HepG2 (cell line): ENCODE data around the gene MRPL36. TPM values are rescaled to one million over a fixed set of nuclear protein-coding genes. Genes with fewer than 3 reads are reported as not detected.

Experiments used
- ATAC-seq: fragments of 200-7000 bp; cut with Tn5 transposase; 3 replicates; pipeline ENCODE4 v1.9.1; 2020; ENCODE audit warnings: mild to moderate bottlenecking, moderate library complexity
- BruUV-seq: library from RNA; stranded (reverse); fragments of 400-500 nt; replicated peaks from 2 replicates; lab custom pipeline; 2021; lab: Mats Ljungman, UMichigan
- CTCF ChIA-PET: fragments of 300-600 bp; formaldehyde crosslinking; extraction: SDS; loops from one replicate; lab custom pipeline; 2021; ENCODE audit warnings: low total read pairs, inconsistent platforms, low intra/inter-chr PET ratio; lab: Yijun Ruan, JAX
- POLR2A ChIA-PET: fragments of 350-600 bp; sonication (Branson Sonifier 250); formaldehyde crosslinking; loops from one replicate; lab custom pipeline; 2020; ENCODE audit warnings: antibody characterized with exemption, inconsistent platforms; lab: Yijun Ruan, JAX
- DNase-seq: peaks from one replicate; pipeline ENCODE4 v3.0.0-alpha.2; 2015; ENCODE audit warnings: low spot score
- FAIRE-seq: peaks from 3 replicates; lab custom pipeline; 2011; peaks lifted over from hg19 to GRCh38; lab: Jason Lieb, UNC
- H2AFZ ChIP-seq: one replicate; pipeline ENCODE4 v1.6.1; 2011; ENCODE audit warnings: low read length, inconsistent platforms
- H3K27ac ChIP-seq: fragments of 300-600 bp; 3 replicates; pipeline ENCODE4 v1.8.0; 2011; ENCODE audit warnings: mixed run types, mild to moderate bottlenecking, mixed read lengths, low read length, inconsistent platforms; ENCODE audit not compliant: insufficient read depth; ENCODE audit errors: extremely low read length
- H3K27me3 ChIP-seq, 2 experiments: fragments of 200-600 bp in 1 of 2; 2 replicates in 1 of 2; 3 replicates in 1 of 2; pipeline versions ENCODE4 v1.6.0 to v1.8.0; 2011; ENCODE audit warnings: low read length in 2 of 2, mild to moderate bottlenecking in 2 of 2, moderate library complexity in 2 of 2, inconsistent platforms in 1 of 2; ENCODE audit not compliant: insufficient read depth in 2 of 2, control insufficient read depth in 1 of 2
- H3K36me3 ChIP-seq, 2 experiments: fragments of 200-600 bp in 1 of 2; replicated peaks in 1 of 2; 2 replicates in 1 of 2; 3 replicates in 1 of 2; pipeline versions ENCODE4 v1.5.1 to v1.8.0; 2011; ENCODE audit warnings: low read length in 2 of 2, inconsistent platforms in 1 of 2; ENCODE audit not compliant: insufficient read depth in 2 of 2, control insufficient read depth in 1 of 2
- H3K4me1 ChIP-seq: 2 replicates; pipeline ENCODE4 v1.5.1; 2012; ENCODE audit warnings: low read length, inconsistent platforms; ENCODE audit not compliant: insufficient read depth
- H3K4me2 ChIP-seq: 2 replicates; pipeline ENCODE4 v1.6.0; 2011; ENCODE audit warnings: low read depth, low read length, inconsistent platforms
- H3K4me3 ChIP-seq, 3 experiments: fragments of 200-600 bp in 1 of 3; sonication (generic), shearing (Covaris generic) in 1 of 3; replicated peaks in 1 of 3; 2 replicates each; pipeline ENCODE4 v1.5.1; 2011 to 2016; ENCODE audit warnings: low read length in 3 of 3, inconsistent platforms in 2 of 3, low read depth in 2 of 3, mild to moderate bottlenecking in 2 of 3, control low read depth in 1 of 3, mixed read lengths in 1 of 3; ENCODE audit not compliant: insufficient read depth in 1 of 3
- H3K79me2 ChIP-seq: one replicate; pipeline ENCODE4 v1.6.1; 2011; ENCODE audit warnings: low read length, inconsistent platforms; ENCODE audit not compliant: insufficient read depth
- H3K9ac ChIP-seq: 2 replicates; pipeline ENCODE4 v1.6.0; 2011; ENCODE audit warnings: mild to moderate bottlenecking, low read depth, low read length, inconsistent platforms; ENCODE audit not compliant: insufficient read depth
- H3K9me3 ChIP-seq: 2 replicates; pipeline ENCODE4 v1.5.1; 2012; ENCODE audit warnings: mild to moderate bottlenecking, low read length
- H4K20me1 ChIP-seq: 2 replicates; pipeline ENCODE4 v1.6.0; 2011; ENCODE audit warnings: inconsistent platforms, mild to moderate bottlenecking, low read length, moderate library complexity; ENCODE audit not compliant: insufficient read depth
- CBX1 ChIP-seq: IDR thresholded peaks from one replicate; pipeline ENCODE4 v1.6.1; 2016; ENCODE audit warnings: antibody characterized with exemption, low read depth
- CREB1 ChIP-seq, 2 experiments: fragments of 450-650 bp in 1 of 2; IDR thresholded peaks; 2 replicates each; pipeline ENCODE4 v1.6.1; 2016 to 2017; ENCODE audit warnings: control low read depth in 1 of 2, mild to moderate bottlenecking in 1 of 2, missing compliant biosample characterization in 1 of 2, missing genetic modification characterization in 1 of 2
- FLYWCH1 ChIP-seq: sonication (generic); formaldehyde crosslinking; IDR thresholded peaks from 2 replicates; pipeline ENCODE4 v1.8.1; 2023; ENCODE audit warnings: mild to moderate bottlenecking, missing genetic modification reagents
- MAFF ChIP-seq: IDR thresholded peaks from 2 replicates; pipeline ENCODE4 v1.6.1; 2011; ENCODE audit warnings: low read depth, low read length, improper control_type of control experiment
- SUZ12 ChIP-seq: fragments of 150-350 bp; IDR thresholded peaks from 2 replicates; pipeline ENCODE4 v1.6.1; 2014; ENCODE audit warnings: low read depth, low read length
- TSC22D2 ChIP-seq: sonication (generic); formaldehyde crosslinking; IDR thresholded peaks from 2 replicates; pipeline ENCODE4 v1.5.1; 2020; ENCODE audit warnings: missing genetic modification reagents, mild to moderate bottlenecking, borderline replicate concordance
- ZNF136 ChIP-seq: sonication (generic); formaldehyde crosslinking; IDR thresholded peaks from 2 replicates; pipeline ENCODE4 v1.8.1; 2022; ENCODE audit warnings: low read depth, mild to moderate bottlenecking, moderate library complexity, missing genetic modification reagents
- ZNF563 ChIP-seq: sonication (generic); formaldehyde crosslinking; IDR thresholded peaks from 2 replicates; pipeline ENCODE4 v1.8.0; 2022; ENCODE audit warnings: mild to moderate bottlenecking, moderate library complexity, missing genetic modification reagents
- ZNF773 ChIP-seq: sonication (generic); formaldehyde crosslinking; IDR thresholded peaks from 2 replicates; pipeline ENCODE4 v1.4.0; 2020; ENCODE audit warnings: missing genetic modification reagents, borderline replicate concordance
- ZNF891 ChIP-seq: sonication (generic); formaldehyde crosslinking; IDR thresholded peaks from 2 replicates; pipeline ENCODE4 v1.5.0; 2020; ENCODE audit warnings: mild to moderate bottlenecking, missing genetic modification reagents
- WGBS: methylation state at CpG from one replicate; pipeline ENCODE4 v1.1.6; 2017; ENCODE audit warnings: low lambda C conversion rate; 5-methylcytosine and 5-hydroxymethylcytosine counted together
- in situ Hi-C: cut with HindIII; loops from 2 replicates; pipeline ENCODE4 v1.10.0; 2017; ENCODE audit warnings: low pct_unique_long_range_greater_than_20kb; ENCODE audit not compliant: extremely low pct_ligation_motif_present
- intact Hi-C: fragments of 100-400 bp; cut with micrococcal nuclease; formaldehyde crosslinking; loops from one replicate; pipeline ENCODE4 v1.10.0; 2022; ENCODE audit not compliant: unreplicated experiment
- polyA plus RNA-seq, 8 experiments: library from polyadenylated mRNA; depleted of rRNA in 3 of 8; stranded (reverse) in 7 of 8; unstranded in 1 of 8; fragments of >200 nt; fragmentation: Illumina TruSeq in 4 of 8; extraction: Trizol in 4 of 8; gene quantifications; 2 replicates each; pipeline versions ENCODE4 v1.2.1 to v1.2.3, GENCODE V29; 2011 to 2016; ENCODE audit warnings: low read depth in 4 of 8, missing spikeins in 1 of 8, mixed read lengths in 1 of 8; ENCODE audit not compliant: insufficient read depth in 1 of 8
- total RNA-seq, 5 experiments: library from RNA; depleted of rRNA; stranded (reverse); fragments of >200 nt; fragmentation: Illumina TruSeq; extraction: Trizol; gene quantifications; 2 replicates each; pipeline ENCODE4 v1.2.3, GENCODE V29; 2016; ENCODE audit warnings: low read depth in 1 of 5
- TF ChIP-seq, protein P1 (sequence below): sonication (generic); formaldehyde crosslinking; conservative IDR thresholded peaks from 2 replicates; pipeline ENCODE4 v1.5.0; 2020; ENCODE audit warnings: missing genetic modification reagents
- TF ChIP-seq, protein P2 (sequence below): IDR thresholded peaks from 2 replicates; pipeline ENCODE4 v1.4.0; 2020; ENCODE audit warnings: mild to moderate bottlenecking, missing genetic modification reagents
- TF ChIP-seq, protein P3 (sequence below): sonication (generic); formaldehyde crosslinking; IDR thresholded peaks from 2 replicates; pipeline ENCODE4 v1.5.1; 2020; ENCODE audit warnings: missing genetic modification reagents, mild to moderate bottlenecking, borderline replicate concordance

MRPL36 gene
- total and polyA plus RNA-seq, 2 of the 13 experiments (the other 11 are each of a cell fraction or from before 2014, with no cell fraction given) = 71.3 to 113 TPM

DNA sequence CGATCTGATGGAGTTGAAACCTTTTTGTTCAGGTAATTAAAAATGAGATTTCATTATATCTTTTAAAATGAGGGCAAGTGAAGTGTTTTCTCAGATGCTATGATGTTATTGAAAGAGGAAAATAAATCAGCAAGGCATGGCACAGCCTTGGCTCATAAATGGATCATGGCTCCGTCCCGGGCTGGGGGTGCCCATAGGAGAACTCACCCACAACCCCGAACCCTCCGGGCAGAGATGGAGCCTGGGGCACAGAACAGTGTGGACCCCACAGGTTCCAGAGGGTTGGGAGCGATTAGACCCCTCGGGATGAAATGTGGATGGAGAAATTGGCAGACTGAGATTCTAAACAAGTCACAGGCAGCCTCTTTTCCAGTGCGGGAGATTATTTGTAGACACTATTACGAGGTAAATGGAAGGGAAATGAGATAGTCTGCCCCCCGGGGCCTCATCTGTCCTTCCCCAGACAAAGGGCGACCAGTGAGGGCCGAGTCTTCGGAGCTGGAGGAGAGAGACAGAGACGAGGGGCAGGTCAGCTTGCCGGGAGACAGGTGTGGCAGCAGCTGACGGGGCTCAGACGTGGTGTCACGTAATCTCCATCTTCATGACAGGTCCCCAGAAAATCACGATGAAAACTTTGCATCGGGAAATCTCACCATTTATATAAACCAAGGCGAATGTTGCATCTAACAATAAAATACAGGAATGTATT lies 35.2 kb upstream of the MRPL36 start (continued):
- no peak for TF ChIP-seq TSC22D2 (CRISPR knock-in tag)
- TF ChIP-seq ZNF136 = no peak
- TF ChIP-seq ZNF891 (CRISPR knock-in tag) = no peak
- no peak for TF ChIP-seq CBX1
- TF ChIP-seq ZNF773 (CRISPR knock-in tag) = no peak
- no peak for TF ChIP-seq CREB1 (IDR thresholded peaks at IDR 0.05)
- TF ChIP-seq CREB1 (CRISPR knock-in tag; IDR thresholded peaks at IDR 0.05) = no peak

DNA sequence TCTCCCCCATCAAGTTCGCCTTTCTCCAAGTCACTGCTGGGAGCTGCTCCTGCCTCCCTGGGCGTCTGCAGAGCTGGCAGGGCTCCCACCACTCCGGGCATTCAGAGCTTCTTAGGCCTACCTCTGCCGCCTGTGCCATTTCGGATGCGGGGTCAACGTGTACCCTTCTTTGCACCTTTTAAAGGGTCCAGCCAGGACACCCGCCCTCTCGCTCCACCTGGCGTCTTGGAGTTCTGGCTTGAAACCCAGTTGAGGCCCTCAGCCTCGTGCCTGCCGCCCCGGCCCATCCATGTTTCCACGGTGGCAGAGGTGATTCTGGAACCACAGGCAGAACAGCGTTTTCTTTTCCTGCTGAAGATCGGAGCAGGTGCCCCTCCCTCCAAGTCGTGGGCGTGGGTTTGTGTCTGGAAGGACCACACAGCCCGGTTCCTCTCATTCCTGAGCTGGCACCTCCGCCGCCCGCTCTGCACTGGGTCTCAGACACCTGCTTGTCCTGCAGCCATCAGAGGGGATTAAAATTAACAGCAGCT lies 34.5 kb upstream of the MRPL36 start:
- TF ChIP-seq ZNF563 (CRISPR knock-in tag) = no peak
- TF ChIP-seq FLYWCH1 (CRISPR knock-in tag) = no peak
- TF ChIP-seq SUZ12 = no peak
- TF ChIP-seq, protein P1, sequence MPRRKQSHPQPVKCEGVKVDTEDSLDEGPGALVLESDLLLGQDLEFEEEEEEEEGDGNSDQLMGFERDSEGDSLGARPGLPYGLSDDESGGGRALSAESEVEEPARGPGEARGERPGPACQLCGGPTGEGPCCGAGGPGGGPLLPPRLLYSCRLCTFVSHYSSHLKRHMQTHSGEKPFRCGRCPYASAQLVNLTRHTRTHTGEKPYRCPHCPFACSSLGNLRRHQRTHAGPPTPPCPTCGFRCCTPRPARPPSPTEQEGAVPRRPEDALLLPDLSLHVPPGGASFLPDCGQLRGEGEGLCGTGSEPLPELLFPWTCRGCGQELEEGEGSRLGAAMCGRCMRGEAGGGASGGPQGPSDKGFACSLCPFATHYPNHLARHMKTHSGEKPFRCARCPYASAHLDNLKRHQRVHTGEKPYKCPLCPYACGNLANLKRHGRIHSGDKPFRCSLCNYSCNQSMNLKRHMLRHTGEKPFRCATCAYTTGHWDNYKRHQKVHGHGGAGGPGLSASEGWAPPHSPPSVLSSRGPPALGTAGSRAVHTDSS = no peak
- no peak for TF ChIP-seq MAFF
- TF ChIP-seq, protein P2, sequence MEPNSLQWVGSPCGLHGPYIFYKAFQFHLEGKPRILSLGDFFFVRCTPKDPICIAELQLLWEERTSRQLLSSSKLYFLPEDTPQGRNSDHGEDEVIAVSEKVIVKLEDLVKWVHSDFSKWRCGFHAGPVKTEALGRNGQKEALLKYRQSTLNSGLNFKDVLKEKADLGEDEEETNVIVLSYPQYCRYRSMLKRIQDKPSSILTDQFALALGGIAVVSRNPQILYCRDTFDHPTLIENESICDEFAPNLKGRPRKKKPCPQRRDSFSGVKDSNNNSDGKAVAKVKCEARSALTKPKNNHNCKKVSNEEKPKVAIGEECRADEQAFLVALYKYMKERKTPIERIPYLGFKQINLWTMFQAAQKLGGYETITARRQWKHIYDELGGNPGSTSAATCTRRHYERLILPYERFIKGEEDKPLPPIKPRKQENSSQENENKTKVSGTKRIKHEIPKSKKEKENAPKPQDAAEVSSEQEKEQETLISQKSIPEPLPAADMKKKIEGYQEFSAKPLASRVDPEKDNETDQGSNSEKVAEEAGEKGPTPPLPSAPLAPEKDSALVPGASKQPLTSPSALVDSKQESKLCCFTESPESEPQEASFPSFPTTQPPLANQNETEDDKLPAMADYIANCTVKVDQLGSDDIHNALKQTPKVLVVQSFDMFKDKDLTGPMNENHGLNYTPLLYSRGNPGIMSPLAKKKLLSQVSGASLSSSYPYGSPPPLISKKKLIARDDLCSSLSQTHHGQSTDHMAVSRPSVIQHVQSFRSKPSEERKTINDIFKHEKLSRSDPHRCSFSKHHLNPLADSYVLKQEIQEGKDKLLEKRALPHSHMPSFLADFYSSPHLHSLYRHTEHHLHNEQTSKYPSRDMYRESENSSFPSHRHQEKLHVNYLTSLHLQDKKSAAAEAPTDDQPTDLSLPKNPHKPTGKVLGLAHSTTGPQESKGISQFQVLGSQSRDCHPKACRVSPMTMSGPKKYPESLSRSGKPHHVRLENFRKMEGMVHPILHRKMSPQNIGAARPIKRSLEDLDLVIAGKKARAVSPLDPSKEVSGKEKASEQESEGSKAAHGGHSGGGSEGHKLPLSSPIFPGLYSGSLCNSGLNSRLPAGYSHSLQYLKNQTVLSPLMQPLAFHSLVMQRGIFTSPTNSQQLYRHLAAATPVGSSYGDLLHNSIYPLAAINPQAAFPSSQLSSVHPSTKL = no peak
- TF ChIP-seq, protein P3, sequence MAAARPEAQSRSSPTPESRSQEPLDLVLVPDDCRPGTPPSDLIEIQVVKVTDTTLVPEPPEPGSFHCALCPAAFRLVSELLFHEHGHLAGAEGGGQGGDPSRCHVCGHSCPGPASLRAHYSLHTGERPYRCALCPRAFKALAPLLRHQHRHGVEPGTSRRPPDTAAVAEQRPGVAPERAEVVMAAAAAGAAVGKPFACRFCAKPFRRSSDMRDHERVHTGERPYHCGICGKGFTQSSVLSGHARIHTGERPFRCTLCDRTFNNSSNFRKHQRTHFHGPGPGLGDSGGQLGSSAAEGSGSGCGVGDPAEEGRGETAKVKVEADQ = no peak
- H3K9me3 ChIP-seq = no peaks in the 10 kb centered on the region
- FAIRE-seq = no peak
- H3K4me1 ChIP-seq = peaks cover 19% of the 10 kb centered on the region
- no peak overlapping the region for H3K4me2 ChIP-seq
- no peak overlapping the region for H3K4me3 ChIP-seq
- H4K20me1 ChIP-seq = no peaks in the 10 kb centered on the region
- no peak overlapping the region for H3K27ac ChIP-seq
- H3K36me3 ChIP-seq = no peaks in the 10 kb centered on the region
- H3K9ac ChIP-seq = no peak overlapping the region
- CTCF ChIA-PET = no interaction called here
- H3K27me3 ChIP-seq = peaks cover 4 to 52% of the 10 kb centered on the region in 2 experiments; a peak in 4 of 5 replicates
- no peaks in the 10 kb centered on the region for H3K79me2 ChIP-seq
- WGBS = 44% methylated on average over 12 of the region's 22 CpGs
- intact Hi-C loops = no loop called here
- BruUV-seq = no TSS peak
- POLR2A ChIA-PET = no interaction called here
- DNase-seq = no peak
- in situ Hi-C loops = no loop called here
- no peak for ATAC-seq
- no peak overlapping the region for H2AFZ ChIP-seq
